GM18511 (cell line): ENCODE data around the gene C4orf50.

Experiments
- ATAC-seq: cut with Tn5 transposase; IDR thresholded peaks from one replicate; pipeline ENCODE4 v1.9.1; 2021; ENCODE audit warnings: mild to moderate bottlenecking, moderate library complexity; ENCODE audit not compliant: unreplicated experiment

C4orf50 gene

DNA sequence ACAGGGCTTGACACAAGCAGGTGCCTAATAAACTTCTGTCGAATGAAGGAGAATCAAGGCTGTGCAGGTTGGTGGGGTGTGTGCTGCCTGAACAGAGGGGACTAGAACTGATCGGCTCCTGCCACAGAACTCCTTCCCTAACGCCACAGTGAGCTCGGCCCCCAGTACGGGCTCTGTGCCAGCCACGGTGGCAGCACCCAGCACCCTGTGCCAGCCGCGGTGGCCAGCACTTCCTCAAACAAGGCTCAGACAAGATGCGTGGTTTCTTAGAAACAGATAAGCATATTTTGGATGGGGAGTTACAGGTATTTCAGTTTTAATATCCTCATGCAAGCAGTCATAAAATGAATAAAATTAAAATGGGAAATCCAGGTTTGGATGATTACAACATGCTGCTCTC lies 26.0 kb upstream of the C4orf50 start:
- no peak for ATAC-seq

DNA sequence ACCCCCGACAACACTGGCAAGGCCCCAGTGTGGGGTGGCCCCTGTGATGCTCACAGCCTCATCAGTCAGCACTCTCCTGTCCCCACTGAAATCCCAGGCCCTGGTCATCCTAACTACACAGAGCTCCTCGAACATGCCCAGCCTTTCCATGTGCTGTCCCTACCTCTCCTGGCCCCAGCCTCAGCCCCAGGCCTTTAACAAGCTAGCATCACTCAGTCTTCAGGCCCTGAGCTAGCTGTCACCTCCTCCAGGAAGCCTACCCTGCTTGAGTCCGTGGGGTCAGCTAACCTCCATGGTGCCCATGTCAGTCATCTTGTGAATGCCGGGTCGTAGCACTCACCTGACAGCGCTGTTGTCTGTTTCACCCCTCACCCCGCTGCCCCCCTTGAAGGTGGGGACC lies 25.6 kb upstream of the C4orf50 start:
- ATAC-seq = no peak

DNA sequence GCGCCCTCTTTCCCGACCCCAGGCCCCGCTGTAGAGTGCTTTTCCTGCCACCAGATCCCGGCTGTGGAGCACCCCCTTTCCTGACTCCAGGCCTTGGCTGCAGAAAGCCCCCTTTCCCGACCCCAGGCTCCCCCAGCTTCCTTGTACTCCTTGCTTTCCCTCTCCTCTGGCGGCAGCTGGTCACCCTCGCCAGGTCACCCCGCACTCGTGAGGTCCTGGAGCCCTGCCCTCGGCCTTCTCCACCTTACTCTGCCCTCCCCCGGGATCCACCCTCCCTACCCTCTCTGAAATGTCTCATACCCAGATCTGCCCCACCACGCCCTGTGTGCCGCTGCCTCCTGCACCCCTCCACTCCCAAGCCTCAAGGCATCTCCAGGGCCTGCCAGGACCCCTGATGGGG lies 25.0 kb upstream of the C4orf50 start:
- no peak for ATAC-seq

DNA sequence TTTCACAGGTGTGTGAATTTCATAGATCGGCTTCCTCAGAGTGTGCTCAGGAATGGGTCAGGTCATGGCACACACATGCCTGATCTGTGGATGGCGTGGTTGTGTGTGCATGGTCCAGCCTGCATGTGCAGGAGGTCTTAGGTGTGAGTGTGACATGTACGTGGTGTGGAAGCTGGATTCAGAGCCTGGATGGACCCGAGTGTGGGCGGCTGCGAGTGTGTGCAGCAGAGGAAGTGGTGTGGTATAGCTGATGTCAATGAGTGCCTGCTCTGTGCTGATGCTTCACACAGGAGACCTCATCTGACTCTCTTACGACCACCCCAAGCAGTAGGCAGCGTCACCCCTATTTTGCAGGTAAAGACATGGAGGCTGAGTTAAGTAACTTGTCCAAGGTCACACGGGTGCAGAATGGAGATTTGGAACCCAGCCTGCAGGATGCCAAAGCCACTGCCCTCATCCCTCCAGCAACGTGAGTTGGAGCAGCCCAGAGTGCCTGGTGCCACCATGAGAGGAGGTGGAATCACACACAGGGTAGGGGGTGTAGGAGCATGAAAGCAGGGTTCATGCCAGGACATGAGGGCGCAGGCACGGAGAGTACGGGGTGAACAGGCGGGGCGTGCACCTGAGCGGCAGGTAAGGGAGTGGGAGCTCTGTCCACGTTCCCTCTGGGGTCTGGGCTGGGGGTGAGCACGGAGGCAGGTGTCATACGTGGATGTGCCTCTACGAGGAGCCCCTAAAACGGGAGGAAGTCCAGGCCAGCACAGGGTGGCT lies 24.2 kb upstream of the C4orf50 start:
- ATAC-seq = no peak

DNA sequence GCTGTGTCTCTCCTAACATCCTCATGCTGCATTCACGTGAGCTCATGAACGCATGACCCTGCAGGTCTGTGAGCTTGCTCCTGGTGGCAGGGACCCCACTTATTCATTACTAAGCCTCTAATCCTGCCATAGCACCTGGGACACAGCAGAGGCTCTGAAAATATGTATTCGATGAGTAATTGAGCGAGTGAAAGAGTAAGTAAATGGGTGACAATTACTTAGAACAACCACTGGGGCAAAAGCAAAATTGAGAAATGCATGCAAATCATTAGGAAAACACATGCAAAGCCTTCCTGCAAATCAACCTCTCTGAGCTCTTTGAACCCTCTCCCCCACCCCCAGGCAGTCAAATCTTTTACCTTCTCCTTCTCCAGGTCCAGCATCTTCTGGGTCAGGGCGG lies 23.6 kb upstream of the C4orf50 start:
- ATAC-seq = no peak

DNA sequence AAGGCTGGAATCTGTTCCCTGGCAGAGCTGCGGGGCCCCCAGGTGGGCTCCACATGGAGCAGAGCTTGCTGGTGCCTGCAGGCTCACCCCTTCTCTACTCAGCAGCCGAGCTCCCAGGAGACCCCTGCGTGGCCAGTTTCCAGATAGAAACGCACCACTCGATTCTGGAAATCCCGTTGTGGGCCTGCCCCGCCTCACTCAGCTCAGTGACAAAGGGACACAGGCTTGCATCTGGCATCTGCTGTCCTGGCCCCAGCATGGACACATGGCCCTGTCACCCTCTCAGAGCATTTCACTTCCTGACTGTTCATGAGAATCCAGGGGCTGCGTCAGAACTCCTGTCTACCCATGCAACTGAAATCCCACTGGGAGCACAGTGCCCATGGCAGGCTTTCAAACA lies 20.5 kb upstream of the C4orf50 start:
- ATAC-seq = no peak

DNA sequence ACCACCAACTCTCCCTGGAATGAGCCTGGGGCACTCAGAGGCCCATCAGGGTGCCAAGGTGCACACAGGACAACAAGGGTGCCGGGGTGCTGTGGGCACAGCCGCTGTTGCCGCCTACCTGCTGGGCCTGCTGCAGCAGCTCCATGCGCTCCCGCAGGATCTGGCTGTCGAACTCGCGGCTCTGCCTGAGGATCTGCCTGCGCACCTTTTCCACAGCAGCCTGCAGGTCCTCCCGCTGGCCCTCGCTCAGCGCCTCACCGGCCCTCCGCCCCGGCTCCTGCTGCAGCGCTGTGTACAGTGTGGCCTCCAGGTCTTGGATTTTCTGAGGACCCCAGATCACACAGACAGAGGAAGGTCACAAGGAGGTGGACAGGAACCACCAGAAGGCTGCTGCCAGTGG lies 17.6 kb upstream of the C4orf50 start:
- no peak for ATAC-seq

DNA sequence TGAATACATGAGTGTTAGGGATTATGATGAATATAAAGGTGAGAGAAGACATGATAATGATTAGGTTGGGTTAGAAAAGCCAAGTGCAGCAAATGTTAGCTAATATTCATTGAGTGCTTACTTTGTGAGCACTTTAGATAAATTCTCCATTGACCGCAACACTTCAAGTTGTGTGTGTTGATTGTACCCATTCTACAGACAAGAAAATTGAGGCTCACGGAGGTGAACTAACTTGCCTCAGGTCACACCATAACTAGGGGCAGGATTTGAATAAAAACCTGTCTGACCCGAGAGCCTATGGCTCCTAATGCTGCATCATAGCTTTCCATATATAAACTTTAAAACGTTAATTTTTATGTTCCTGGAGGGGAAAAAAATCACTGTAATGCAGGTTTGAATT lies 15.2 kb upstream of the C4orf50 start:
- no peak for ATAC-seq

DNA sequence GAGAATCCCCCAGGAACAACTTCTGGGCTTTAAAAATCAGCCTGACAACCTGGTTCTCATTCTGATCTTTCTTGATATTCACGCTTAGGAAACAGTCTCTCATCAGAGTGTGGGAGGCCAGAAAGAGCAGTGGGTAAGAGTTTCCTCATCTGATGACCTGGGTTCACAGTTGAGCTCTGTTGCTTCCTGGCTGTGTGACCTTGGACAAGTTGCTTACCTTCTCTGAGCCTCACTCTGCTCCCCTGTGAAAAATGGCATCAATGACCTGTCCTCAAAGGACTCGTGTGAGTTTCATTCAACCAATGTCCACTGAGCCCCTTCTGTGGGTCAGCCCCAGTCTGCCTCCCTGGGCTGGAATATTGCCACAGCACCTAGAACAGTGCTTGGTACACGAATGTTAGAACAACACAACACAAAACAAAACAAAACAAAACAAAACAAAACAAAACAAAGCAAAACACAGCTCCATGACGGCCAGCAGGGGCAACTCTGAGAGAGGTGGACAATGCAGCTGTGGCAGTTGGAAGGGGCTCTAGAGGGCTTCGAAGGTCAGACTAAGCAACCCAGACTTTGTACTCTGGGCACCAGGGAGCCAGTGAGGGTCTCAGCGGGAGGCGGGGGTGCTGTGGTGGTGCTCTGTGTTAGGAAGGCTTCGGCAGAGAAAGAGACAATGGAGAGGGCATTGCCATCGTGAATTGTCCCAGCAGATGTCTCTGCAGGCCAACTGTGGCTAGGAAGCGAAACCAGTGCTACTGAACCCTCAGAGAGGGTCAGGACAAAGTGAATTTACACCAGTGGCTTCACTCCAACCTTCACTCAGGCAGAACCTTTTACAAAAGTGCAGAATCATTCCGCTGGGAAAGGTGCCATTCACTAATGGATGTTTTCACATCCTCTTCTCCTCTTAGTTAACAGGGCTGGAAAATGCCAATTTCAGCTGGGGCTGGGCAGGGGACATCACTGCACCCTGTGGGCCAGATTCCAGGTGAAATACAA lies 14.3 kb upstream of the C4orf50 start:
- no peak for ATAC-seq

DNA sequence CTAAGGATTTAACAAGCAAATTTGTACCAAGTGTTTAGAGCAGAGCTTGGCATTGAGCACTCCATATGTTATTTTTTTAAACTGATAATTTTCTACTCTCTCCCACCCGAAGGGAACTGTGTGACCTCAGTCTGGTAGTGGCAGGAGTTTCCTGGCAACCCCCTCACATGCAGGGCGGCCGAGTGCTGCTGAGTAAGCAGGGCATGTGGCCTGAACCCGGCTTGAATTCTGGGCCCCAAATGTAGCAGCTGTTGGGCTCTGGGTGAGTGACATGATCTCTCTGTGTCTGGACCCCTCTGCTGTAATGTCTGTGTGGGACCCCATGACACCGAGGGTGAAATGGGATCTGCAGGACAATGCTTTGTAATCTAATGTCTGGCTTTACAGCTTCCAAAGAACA lies 13.6 kb upstream of the C4orf50 start:
- ATAC-seq = no peak

DNA sequence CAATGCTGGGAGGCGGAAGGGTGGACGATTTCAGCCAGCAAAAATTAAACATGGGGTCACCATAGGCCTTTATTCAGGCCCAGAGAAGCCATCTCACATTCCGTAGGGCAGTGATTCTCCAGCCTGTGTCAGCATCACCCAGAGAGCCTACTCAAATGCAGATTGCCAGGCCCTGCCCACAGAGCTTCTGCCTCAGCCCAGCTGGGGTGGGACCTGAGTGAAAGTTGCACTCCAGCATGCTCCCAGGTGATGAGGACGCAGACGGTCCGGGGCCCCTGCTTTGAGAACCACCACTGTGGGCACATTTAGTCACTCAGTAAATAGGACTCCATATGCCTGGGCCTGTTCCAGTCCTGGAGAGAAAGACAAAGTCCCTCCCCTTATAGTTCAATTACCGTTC lies 12.4 kb upstream of the C4orf50 start:
- no peak for ATAC-seq

DNA sequence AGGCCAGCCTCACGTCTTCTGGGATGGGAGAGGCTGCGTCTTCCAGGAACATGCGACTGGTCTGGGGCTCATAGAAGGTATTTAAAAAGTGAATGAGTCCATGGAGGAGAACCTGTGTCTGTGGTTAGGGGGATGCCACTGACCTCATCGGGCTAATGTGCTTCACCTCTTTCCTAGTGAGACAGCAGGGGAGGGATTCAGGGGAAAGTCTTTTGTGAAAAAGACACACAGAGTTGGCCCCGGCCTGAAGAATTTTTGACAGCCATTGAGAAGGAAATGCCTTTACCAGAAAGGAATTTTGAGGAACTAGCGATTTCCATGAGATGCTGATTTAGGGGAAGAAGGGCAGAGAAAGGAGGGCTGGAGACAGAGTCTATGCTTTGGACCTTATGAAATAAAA lies 11.0 kb upstream of the C4orf50 start:
- ATAC-seq = no peak

DNA sequence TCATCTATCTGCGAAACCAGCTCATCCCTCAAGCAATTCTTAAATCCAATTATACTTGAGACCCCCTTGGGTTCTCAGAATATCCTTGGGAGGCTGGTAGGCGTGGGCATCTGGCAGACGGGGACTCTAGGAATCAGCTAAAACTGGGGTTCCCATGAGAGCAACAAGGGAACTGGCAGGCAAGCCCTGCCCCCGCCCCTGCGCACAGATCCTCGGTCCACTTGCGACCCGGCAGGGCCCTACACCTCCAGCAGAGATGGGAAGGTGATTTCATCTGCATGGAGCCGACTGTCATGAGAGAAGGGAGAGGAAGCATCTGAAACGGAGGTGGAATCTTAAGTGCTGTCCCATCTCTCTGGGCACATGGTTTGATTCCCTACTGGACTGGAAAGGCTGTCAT lies 9.9 kb upstream of the C4orf50 start:
- no peak for ATAC-seq

DNA sequence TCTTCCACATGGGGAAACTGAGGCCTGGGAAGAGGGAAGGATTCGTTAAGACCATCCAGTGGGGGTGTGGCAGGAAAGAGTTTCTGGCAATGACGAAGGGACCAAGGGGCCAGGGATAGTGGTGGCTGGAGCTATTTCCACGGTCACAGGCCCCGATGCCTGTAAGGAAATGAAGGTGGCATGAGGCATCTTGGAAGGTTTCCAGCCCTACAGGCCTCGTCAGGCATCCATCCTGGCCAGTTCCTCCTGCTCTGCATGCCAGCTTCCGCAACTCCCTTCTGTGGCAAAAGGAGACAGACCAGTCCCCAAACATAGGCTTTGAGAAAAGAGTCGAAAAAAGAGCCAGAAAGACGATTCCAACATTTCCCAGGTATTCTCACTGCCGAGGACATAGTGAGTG lies 9.2 kb upstream of the C4orf50 start:
- no peak for ATAC-seq

DNA sequence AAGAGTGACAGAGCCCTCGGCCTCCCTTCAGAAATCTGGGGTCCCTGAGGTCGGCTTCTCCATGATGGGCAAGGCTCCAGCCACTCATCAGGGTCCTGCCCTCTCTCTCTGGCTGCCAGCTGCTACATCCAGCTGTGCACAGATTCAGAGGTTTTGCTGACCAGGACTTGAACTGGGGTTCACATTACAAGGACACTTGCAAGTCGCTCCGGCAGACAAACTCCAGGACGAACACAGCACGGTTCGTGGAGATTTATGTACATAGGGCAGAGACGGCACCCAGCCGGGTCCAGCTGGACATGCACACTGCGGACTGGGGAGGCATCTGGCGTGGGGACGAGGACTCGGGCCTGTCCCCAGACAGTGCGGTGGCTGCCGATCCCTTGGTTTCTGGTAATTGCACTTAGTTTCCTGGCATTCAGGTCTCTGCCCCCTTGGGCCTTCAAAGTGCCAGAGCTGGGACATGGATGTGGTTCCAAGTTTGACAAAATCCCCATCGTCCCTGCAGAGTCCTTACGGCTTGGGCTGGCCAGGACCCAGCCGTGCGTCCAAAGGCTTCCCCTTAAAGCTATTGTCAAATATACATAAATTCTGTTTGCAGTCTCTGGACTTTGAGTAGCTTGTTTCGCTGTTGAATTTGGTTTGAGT lies 6.2 kb upstream of the C4orf50 start:
- ATAC-seq = no peak

DNA sequence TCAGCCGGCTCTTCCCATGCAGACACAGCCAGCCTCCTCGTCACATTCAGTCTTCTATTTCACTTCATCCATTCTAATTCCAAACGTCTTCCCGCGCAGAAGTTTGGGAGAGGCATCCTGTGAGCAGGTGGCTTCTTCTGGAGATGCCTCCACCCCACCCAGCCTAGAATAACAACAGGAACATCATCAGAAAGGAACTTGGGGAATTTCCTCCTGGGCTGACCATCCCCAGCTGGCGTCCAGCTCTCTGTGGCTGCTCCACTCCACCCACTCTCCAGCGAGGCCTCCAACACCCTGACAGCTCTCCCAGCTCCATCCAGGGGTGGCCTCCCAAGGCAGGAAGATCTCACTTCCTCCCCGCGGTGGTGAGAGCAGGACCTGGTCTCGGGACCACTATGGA lies 5.5 kb upstream of the C4orf50 start:
- ATAC-seq = no peak

DNA sequence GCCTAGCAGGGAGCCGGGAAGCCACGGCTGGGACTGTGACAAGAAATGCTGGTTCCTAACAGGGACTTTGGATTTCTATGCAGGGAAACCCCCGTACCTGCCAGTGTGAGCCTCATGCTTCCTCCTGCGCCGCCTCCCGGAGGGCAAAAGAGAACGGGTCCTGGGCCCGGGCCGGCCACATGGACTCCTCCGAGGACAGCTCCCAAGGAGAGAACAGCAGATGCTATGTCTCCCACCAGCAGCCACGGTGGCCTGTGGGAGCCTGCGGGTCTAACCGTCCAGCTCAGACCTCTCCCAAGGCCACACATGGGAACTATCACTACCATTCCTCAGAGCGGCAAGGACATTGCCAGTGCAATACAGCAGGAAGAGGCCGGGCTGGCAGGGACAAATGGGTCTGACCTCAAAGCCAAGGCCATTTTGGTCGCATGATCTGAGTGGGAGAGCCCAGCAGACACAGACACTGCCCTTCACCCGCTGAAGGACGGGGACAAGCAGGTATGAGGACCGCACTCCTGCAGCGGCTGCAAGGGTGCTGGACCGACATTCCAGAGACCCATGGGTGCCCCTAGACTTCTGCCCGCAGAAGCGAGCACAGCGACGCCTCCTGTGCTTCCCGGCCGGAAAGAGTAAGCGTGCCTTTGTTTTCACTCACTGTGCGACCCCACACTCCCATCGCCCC lies 4.5 kb upstream of the C4orf50 start:
- no peak for ATAC-seq

DNA sequence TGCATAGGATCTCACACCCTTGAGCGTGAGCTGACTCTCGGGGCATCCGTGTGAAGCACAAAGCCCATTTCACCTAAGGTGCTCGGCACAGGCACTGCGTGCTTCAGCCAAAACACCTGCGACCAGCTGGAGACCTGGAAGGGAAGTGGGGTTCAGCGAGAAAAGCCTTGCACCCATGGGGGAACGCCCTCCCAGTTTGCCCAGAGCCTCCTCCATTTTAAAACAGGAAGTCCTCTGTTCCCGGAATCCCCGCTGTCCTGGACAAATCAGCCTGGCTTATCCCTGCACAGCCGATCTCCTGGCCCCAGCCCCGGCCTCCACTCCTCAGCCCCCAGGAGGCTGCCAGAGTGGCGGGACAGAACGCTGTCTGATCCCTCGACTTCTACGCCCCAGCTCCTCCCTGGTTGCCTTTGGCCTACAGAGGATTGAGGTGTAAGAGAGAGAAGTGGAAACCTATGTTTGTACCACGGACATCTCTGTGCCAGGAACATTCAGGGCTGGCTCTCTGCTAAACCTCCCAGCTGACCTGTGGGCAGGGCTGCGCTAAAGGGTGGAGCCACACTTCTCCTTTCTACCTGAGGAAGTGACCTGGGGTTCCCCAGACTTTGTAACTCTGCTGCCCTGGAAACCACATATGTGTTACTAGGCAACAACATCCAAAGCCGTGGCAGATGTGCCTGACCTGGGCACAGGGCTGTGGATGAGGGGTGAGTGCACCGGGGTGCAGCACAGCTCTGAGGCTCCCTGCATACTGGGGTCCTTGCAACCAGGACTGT lies 3.8 kb upstream of the C4orf50 start:
- ATAC-seq = no peak

DNA sequence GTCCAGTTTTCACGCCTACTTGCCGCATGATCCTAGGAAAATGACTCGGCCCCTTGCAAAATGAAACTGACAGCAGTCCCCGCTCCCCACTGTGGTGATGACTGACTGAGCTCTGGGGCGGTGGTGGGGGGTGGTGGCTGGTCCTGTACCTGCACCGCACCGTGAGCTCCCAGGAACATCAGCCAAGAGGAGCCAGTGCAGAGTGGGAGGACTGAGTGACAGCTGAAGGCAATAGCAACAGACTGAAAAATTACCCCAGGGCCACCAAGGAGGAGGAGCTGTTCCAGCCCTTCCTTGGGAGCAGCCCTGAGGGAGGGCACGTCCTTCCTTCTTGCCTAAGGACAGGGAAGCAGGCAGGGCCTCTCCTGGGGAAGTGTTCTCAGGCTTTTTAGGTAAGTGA lies 2.4 kb upstream of the C4orf50 start:
- ATAC-seq = no peak
